Measurements from ENCODE around the gene EME2.

EME2 gene

GRCh38 chr16:1744338-1744840 lies 28.2 kb upstream of the EME2 start:
- POLR2A ChIA-PET (ENCODE audit: low non-redundant PET): interaction anchor here (0.9 to 1.4 kb wide), 2 partner anchors 26 to 39 kb away, joined by 3 to 4 read pairs; partner anchors contain the start of gene MAPK8IP3
- CTCF ChIA-PET: interaction anchor here (0.9 to 1.4 kb wide), 2 partner anchors 28 to 66 kb away, joined by 3 read pairs; partner anchors contain the start of genes EME2, JPT2 and MRPS34
- TF ChIP-seq, protein P1, sequence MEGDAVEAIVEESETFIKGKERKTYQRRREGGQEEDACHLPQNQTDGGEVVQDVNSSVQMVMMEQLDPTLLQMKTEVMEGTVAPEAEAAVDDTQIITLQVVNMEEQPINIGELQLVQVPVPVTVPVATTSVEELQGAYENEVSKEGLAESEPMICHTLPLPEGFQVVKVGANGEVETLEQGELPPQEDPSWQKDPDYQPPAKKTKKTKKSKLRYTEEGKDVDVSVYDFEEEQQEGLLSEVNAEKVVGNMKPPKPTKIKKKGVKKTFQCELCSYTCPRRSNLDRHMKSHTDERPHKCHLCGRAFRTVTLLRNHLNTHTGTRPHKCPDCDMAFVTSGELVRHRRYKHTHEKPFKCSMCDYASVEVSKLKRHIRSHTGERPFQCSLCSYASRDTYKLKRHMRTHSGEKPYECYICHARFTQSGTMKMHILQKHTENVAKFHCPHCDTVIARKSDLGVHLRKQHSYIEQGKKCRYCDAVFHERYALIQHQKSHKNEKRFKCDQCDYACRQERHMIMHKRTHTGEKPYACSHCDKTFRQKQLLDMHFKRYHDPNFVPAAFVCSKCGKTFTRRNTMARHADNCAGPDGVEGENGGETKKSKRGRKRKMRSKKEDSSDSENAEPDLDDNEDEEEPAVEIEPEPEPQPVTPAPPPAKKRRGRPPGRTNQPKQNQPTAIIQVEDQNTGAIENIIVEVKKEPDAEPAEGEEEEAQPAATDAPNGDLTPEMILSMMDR (conservative IDR thresholded peaks at IDR 0.05; ENCODE audit: low read depth): no peak
- H3K27ac ChIP-seq: peak overlapping the region; percentile 23; the same call in 1 of the 2 replicates
- DNase-seq (ENCODE audit: low spot score): no peak

- ChIA-PET CTCF (interaction anchor here (0.6 to 1.5 kb wide), 8 partner anchors 9 to 67 kb away, joined by 3 to 11 read pairs (median 3); partner anchors contain the start of genes EME2, JPT2, MAPK8IP3 and MRPS34), POLR2A (ENCODE audit: low non-redundant PET) (interaction anchor here (1.1 to 1.4 kb wide), 2 partner anchors 24 to 39 kb away, joined by 3 to 4 read pairs; partner anchors contain the start of gene MAPK8IP3)
- peak overlapping the region; percentile 48 for H3K27ac ChIP-seq
- peak; percentile 69 for DNase-seq (ENCODE audit: low spot score)
- TF ChIP-seq, protein P1 (conservative IDR thresholded peaks at IDR 0.05; ENCODE audit: low read depth): no peak
Observed at GRCh38 chr16:1745181-1745899, 27.3 kb upstream of the EME2 start.

GRCh38 chr16:1745900-1746692 lies 26.5 kb upstream of the EME2 start:
- H3K27ac ChIP-seq: peak overlapping the region; percentile 48
- POLR2A ChIA-PET (ENCODE audit: low non-redundant PET): interaction anchor here (0.6 to 1.4 kb wide), 3 partner anchors 9 to 40 kb away, joined by 3 to 4 read pairs (median 3); partner anchors contain the start of gene MAPK8IP3
- TF ChIP-seq, protein P1 (conservative IDR thresholded peaks at IDR 0.05; ENCODE audit: low read depth): no peak
- CTCF ChIA-PET: interaction anchor here (0.6 to 1.5 kb wide), 6 partner anchors 8 to 111 kb away, joined by 3 to 11 read pairs (median 3); partner anchors contain the start of gene MAPK8IP3
- peak; percentile 84 for DNase-seq (ENCODE audit: low spot score)

DNA sequence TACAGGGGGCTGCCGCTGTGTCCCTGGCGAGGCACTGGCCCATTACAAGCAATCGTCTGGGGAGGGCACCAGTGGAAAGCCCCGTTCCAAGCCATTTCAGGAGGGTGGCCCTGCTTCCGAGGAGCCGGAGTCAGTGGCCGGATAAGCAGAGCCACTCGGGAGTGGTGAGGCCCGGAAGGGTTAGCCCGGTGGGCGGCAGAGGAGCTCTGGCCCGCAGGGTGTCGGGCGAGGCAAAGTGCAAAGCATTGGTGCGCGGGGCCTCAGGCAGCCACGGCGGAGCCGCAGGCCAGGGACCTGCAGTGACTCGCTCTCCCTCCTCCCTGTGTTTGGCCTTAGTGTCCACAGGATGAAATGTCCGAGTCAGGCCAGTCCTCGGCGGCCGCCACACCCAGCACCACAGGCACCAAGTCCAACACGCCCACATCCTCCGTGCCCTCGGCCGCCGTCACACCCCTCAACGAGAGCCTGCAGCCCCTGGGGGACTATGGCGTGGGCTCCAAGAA lies 25.9 kb upstream of the EME2 start:
- TF ChIP-seq, protein P1 (conservative IDR thresholded peaks at IDR 0.05; ENCODE audit: low read depth): no peak
- no peak for DNase-seq (ENCODE audit: low spot score)
- ChIA-PET CTCF (interaction anchor here (1.4 to 1.5 kb wide), 2 partner anchors 23 to 41 kb away, joined by 5 to 11 read pairs; partner anchors contain the start of gene MAPK8IP3), POLR2A (ENCODE audit: low non-redundant PET) (no interaction called here)
- peak overlapping the region; percentile 48 for H3K27ac ChIP-seq

DNA sequence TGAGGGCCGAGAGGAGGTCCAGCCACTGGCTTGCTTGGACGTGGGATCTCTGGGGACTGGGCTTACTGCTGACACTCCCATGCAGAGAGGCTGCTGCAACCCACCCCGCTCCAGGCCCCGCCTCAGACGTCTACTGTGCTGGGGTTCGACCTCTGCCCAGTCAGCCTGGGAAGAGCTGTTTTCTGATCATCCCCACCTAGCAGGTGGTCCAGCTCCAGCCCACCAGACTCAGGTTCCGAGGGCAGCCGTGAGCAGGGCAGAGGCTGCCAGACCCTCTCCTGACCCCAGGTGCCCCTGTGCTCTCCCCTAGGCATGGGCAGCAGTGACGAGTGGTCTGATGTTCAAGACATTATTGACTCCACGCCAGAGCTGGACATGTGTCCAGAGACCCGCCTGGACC lies 24.7 kb upstream of the EME2 start:
- ChIA-PET CTCF (no interaction called here), POLR2A (ENCODE audit: low non-redundant PET) (no interaction called here)
- TF ChIP-seq, protein P1 (conservative IDR thresholded peaks at IDR 0.05; ENCODE audit: low read depth): no peak
- H3K27ac ChIP-seq: no peak overlapping the region; the same call in 1 of the 2 replicates
- DNase-seq (ENCODE audit: low spot score): no peak

All from RWPE1 (cell line).